Transverse colon (tissue), 3 donors: ENCODE results near the gene FUT3.

Experiments
- CTCF ChIP-seq, 5 experiments: fragments of 200-600 bp in 3 of 5; fragments of 450-650 bp in 2 of 5; sonication (generic) in 3 of 5; IDR thresholded peaks; 1 replicate in 2 of 5; 2 replicates in 3 of 5; pipeline ENCODE4 v1.5.1; 2016 to 2017; ENCODE audit warnings: antibody characterized with exemption in 5 of 5, inconsistent platforms in 3 of 5, mild to moderate bottlenecking in 2 of 5, moderate library complexity in 1 of 5
- EP300 ChIP-seq: sonication (generic); formaldehyde crosslinking; IDR thresholded peaks from one replicate; pipeline ENCODE4 v1.6.1; 2017; ENCODE audit warnings: antibody characterized with exemption, low read depth

DNA sequence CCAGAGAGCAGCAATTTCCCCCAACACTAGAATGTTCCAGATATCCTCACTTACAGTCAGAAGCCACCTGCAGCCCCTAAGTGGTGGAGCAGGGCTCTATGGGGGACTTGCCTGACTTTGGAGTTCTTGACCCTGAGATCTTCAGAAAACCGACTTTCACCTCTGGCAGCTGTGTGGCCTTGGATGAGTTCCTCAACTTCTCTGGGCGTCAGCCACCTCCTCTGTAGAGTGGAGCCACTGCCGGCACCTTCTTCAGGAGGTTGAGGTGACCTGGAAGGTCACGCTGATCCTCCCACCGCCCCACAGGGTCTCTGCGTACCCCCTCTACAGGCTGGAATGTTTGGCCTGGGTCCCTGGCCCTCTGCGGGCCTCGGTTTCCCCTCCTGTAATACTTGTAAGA, 26.2 kb upstream of the FUT3 start:
- TF ChIP-seq CTCF (IDR thresholded peaks at IDR 0.05) (no peak), EP300 (no peak)
